IMR-90 (cell line): ENCODE results near the gene TMCO2. TPM values are rescaled to one million over a fixed set of nuclear protein-coding genes. Genes with fewer than 3 reads are reported as not detected.

Experiments
- ATAC-seq: fragments of 200-7000 bp; cut with Tn5 transposase; 2 replicates; pipeline ENCODE4 v1.9.1; 2020; ENCODE audit warnings: low read depth, mild to moderate bottlenecking, moderate library complexity
- BruUV-seq: library from RNA; stranded (reverse); fragments of 400-500 nt; replicated peaks from 2 replicates; lab custom pipeline; 2021; lab: Mats Ljungman, UMichigan
- CTCF ChIA-PET: fragments of 300-600 bp; formaldehyde crosslinking; extraction: SDS; loops from one replicate; lab custom pipeline; 2021; ENCODE audit warnings: antibody characterized with exemption; lab: Yijun Ruan, JAX
- POLR2A ChIA-PET: fragments of 300-600 bp; sonication (Branson Sonifier 250); formaldehyde crosslinking; loops from one replicate; lab custom pipeline; 2022; ENCODE audit warnings: antibody characterized with exemption; ENCODE audit not compliant: unreplicated experiment; lab: Charles Lee
- DNase-seq: peaks from one replicate; pipeline ENCODE4 v3.0.0; 2013
- H2AFZ ChIP-seq: replicated peaks from 2 replicates; pipeline ENCODE3; 2013; ENCODE audit warnings: low read length, mild to moderate bottlenecking; ENCODE audit not compliant: poor library complexity
- H2AK5ac ChIP-seq: 2 replicates; pipeline ENCODE4 v1.6.1; 2013; ENCODE audit warnings: low read depth, low read length, inconsistent platforms
- H2AK9ac ChIP-seq: replicated peaks from 2 replicates; pipeline ENCODE3; 2013; ENCODE audit warnings: mild to moderate bottlenecking, low read depth, low read length, moderate library complexity; ENCODE audit not compliant: poor library complexity
- H2BK120ac ChIP-seq: 2 replicates; pipeline ENCODE4 v1.6.1; 2013; ENCODE audit warnings: low read depth, low read length, inconsistent platforms
- H2BK15ac ChIP-seq: 3 replicates; pipeline ENCODE4 v1.6.1; 2013; ENCODE audit warnings: low read depth, low read length, inconsistent platforms
- H2BK20ac ChIP-seq: 2 replicates; pipeline ENCODE4 v1.6.1; 2013; ENCODE audit warnings: low read depth, mild to moderate bottlenecking, inconsistent platforms, low read length, moderate library complexity
- H2BK5ac ChIP-seq: 2 replicates; pipeline ENCODE4 v1.6.1; 2013; ENCODE audit warnings: mild to moderate bottlenecking, low read depth, low read length, inconsistent platforms; ENCODE audit not compliant: poor library complexity, severe bottlenecking
- H3K14ac ChIP-seq: replicated peaks from 2 replicates; pipeline ENCODE4 v1.6.1; 2013; ENCODE audit warnings: low read depth, low read length, inconsistent platforms
- H3K18ac ChIP-seq: 2 replicates; pipeline ENCODE4 v1.6.1; 2013; ENCODE audit warnings: low read depth, low read length, control low read depth
- H3K23ac ChIP-seq: 2 replicates; pipeline ENCODE4 v1.6.1; 2013; ENCODE audit warnings: low read depth, low read length, inconsistent platforms
- H3K27ac ChIP-seq: 2 replicates; pipeline ENCODE4 v1.5.1; 2013; ENCODE audit warnings: mild to moderate bottlenecking, control low read depth, low read length; ENCODE audit not compliant: insufficient read depth
- H3K27me3 ChIP-seq: 2 replicates; pipeline ENCODE4 v1.6.1; 2013; ENCODE audit warnings: low read length; ENCODE audit not compliant: control insufficient read depth, insufficient read depth
- H3K36me3 ChIP-seq: 2 replicates; pipeline ENCODE4 v1.6.1; 2013; ENCODE audit warnings: low read length, mixed read lengths; ENCODE audit not compliant: control insufficient read depth, insufficient read depth
- H3K4ac ChIP-seq: 2 replicates; pipeline ENCODE4 v1.6.1; 2013; ENCODE audit warnings: low read depth, low read length, inconsistent platforms
- H3K4me1 ChIP-seq: 2 replicates; pipeline ENCODE4 v1.6.1; 2013; ENCODE audit warnings: low read length, mixed read lengths; ENCODE audit not compliant: control insufficient read depth, insufficient read depth
- H3K4me2 ChIP-seq: 2 replicates; pipeline ENCODE4 v1.6.1; 2013; ENCODE audit warnings: low read depth, mild to moderate bottlenecking, control low read depth, low read length, moderate library complexity
- H3K4me3 ChIP-seq: 2 replicates; pipeline ENCODE4 v1.5.1; 2013; ENCODE audit warnings: low read depth, mild to moderate bottlenecking, control low read depth, low read length, moderate library complexity; ENCODE audit not compliant: insufficient read depth
- H3K56ac ChIP-seq: 2 replicates; pipeline ENCODE4 v1.6.1; 2013; ENCODE audit warnings: low read length, inconsistent platforms; ENCODE audit not compliant: insufficient read depth; ENCODE audit errors: extremely low read depth
- H3K79me1 ChIP-seq, 2 experiments: 2 replicates each; pipeline ENCODE4 v1.6.1; 2013; ENCODE audit warnings: low read length in 2 of 2, inconsistent platforms in 1 of 2, low read depth in 1 of 2
- H3K9ac ChIP-seq: 2 replicates; pipeline ENCODE4 v1.6.1; 2013; ENCODE audit warnings: low read depth, low read length, control low read depth
- H3K9me1 ChIP-seq: 2 replicates; pipeline ENCODE4 v1.6.1; 2013; ENCODE audit warnings: low read length, inconsistent platforms; ENCODE audit not compliant: insufficient read depth
- H3K9me3 ChIP-seq: 2 replicates; pipeline ENCODE4 v1.6.1; 2013; ENCODE audit warnings: low read length; ENCODE audit not compliant: control insufficient read depth, insufficient read depth
- H4K20me1 ChIP-seq: 2 replicates; pipeline ENCODE4 v1.6.1; 2013; ENCODE audit warnings: low read length, inconsistent platforms; ENCODE audit not compliant: insufficient read depth
- H4K5ac ChIP-seq: 2 replicates; pipeline ENCODE4 v1.6.1; 2013; ENCODE audit warnings: mild to moderate bottlenecking, low read depth, low read length, control low read depth
- H4K8ac ChIP-seq, 2 experiments: 2 replicates each; pipeline ENCODE4 v1.6.1; 2013; ENCODE audit warnings: low read depth in 2 of 2, low read length in 2 of 2, control low read depth in 1 of 2, inconsistent platforms in 1 of 2
- H4K91ac ChIP-seq: 2 replicates; pipeline ENCODE4 v1.6.1; 2013; ENCODE audit warnings: low read depth, low read length, inconsistent platforms; ENCODE audit not compliant: insufficient read depth
- BHLHE40 ChIP-seq: fragments of 150-350 bp; IDR thresholded peaks from 2 replicates; pipeline ENCODE4 v1.6.1; 2016; ENCODE audit warnings: mild to moderate bottlenecking, low read depth, low read length
- CTCF ChIP-seq: conservative IDR thresholded peaks from 2 replicates; pipeline ENCODE4 v1.5.1; 2012; ENCODE audit warnings: mild to moderate bottlenecking, low read depth, low read length, improper control_type of control experiment
- FOS ChIP-seq: fragments of 150-350 bp; IDR thresholded peaks from 2 replicates; pipeline ENCODE4 v1.6.1; 2016; ENCODE audit warnings: low read depth, low read length
- MAFK ChIP-seq: IDR thresholded peaks from 2 replicates; pipeline ENCODE4 v1.6.1; 2012; ENCODE audit warnings: low read depth, low read length, improper control_type of control experiment
- POLR2A ChIP-seq: IDR thresholded peaks from 2 replicates; pipeline ENCODE4 v1.6.1; 2012; ENCODE audit warnings: mild to moderate bottlenecking, low read depth, low read length
- RAD21 ChIP-seq: IDR thresholded peaks from 2 replicates; pipeline ENCODE4 v1.6.1; 2012; ENCODE audit warnings: low read length, improper control_type of control experiment
- WGBS, 2 experiments: methylation state at CpG; one replicate each; pipeline versions ENCODE4 v1.1.5 to v1.1.7; 2013; ENCODE audit warnings: missing lambda C conversion rate in 2 of 2; ENCODE audit not compliant: insufficient read length in 1 of 2; ENCODE audit errors: extremely low coverage in 2 of 2; 5-methylcytosine and 5-hydroxymethylcytosine counted together
- dilution Hi-C: fragments of 300-500 bp; cut with HindIII; formaldehyde crosslinking; loops from one replicate; pipeline ENCODE4 v1.14.3; 2018; ENCODE audit warnings: low sequenced_read_pairs; ENCODE audit not compliant: unreplicated experiment
- in situ Hi-C: fragments of 300-500 bp; cut with MboI; formaldehyde crosslinking; loops from 3 replicates; pipeline ENCODE4 v1.14.3; 2019; ENCODE audit warnings: low sequenced_read_pairs, inconsistent platforms, mixed read lengths
- intact Hi-C: fragments of 100-400 bp; cut with micrococcal nuclease; formaldehyde crosslinking; loops from 2 replicates; pipeline ENCODE4 v1.10.0; 2022
- polyA plus RNA-seq, 3 experiments: library from polyadenylated mRNA; depleted of rRNA; stranded (reverse); fragments of >200 nt; gene quantifications; 2 replicates each; pipeline ENCODE4 v1.2.3, GENCODE V29; 2012; ENCODE audit warnings: low replicate concordance in 1 of 3
- total RNA-seq: library from RNA; depleted of rRNA; stranded (reverse); fragments of >200 nt; gene quantifications from 2 replicates; pipeline ENCODE4 v1.2.3, GENCODE V29; 2012
- TF ChIP-seq, protein P1 (sequence below): fragments of 150-350 bp; IDR thresholded peaks from 2 replicates; pipeline ENCODE4 v1.6.1; 2016; ENCODE audit warnings: low read depth, mild to moderate bottlenecking, low read length, moderate library complexity, borderline replicate concordance

TMCO2 gene
- total and polyA plus RNA-seq, 2 of the 4 experiments (the other 2 are of a cell fraction) = not detected

DNA sequence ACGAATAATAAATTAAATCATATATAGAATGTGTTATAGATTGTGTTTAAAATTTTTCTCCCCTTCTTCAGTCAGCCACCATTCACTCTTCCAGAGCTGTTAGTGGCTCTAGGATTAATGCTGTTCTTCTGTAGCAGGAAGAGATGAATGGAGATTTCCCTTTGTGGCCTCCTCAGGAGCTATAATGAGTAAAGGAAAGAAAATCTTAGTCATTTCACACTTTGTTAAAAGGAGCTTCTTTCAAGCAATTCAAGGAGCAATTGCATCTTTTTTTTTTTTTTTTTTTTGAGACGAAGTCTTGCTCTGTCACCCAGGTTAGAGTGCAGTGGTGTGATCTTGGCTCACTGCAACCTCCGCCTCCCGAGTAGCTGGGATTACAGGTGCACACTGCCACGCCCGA lies 23.7 kb upstream of the TMCO2 start:
- Histone ChIP-seq H4K20me1 (no peaks in the 10 kb centered on the region; the same call in 1 of the 2 replicates), H3K79me1 (peaks cover 18 to 29% of the 10 kb centered on the region in 2 experiments), H2BK15ac (no peak overlapping the region), H3K27me3 (no peaks in the 10 kb centered on the region), H3K56ac (no peak overlapping the region), H3K9me1 (peaks cover 3% of the 10 kb centered on the region), H3K9ac (no peak overlapping the region), H4K8ac (no peak overlapping the region), H3K4me1 (peaks cover 6% of the 10 kb centered on the region), H3K27ac (no peak overlapping the region), H2BK5ac (no peak overlapping the region), H2BK20ac (no peak overlapping the region), H3K4me3 (no peak overlapping the region), H2AK5ac (no peak overlapping the region), H4K5ac (no peak overlapping the region), H3K14ac (no peak overlapping the region), H2AK9ac (no peak overlapping the region), H3K23ac (no peak overlapping the region), H2BK120ac (no peak overlapping the region), H3K4me2 (no peak overlapping the region), H3K4ac (no peak overlapping the region), H4K91ac (no peak overlapping the region), H3K9me3 (no peaks in the 10 kb centered on the region), H3K18ac (no peak overlapping the region), H2AFZ (no peak overlapping the region), H3K36me3 (peaks cover 14% of the 10 kb centered on the region)
- ChIA-PET POLR2A (interaction anchor here (0.6 kb wide), 1 partner anchor 58 kb away, joined by 3 read pairs; no protein-coding TSS in a partner anchor), CTCF (interaction anchor here (0.8 to 1.2 kb wide), 2 partner anchors 16 to 72 kb away, joined by 6 to 9 read pairs; no protein-coding TSS in a partner anchor)
- ATAC-seq (no peak), DNase-seq (no peak)
- in situ Hi-C loops (no loop called here), dilution Hi-C loops (no loop called here), intact Hi-C loops (no loop called here)
- no peak for TF ChIP-seq MAFK
- TF ChIP-seq BHLHE40 = no peak
- TF ChIP-seq CTCF = no peak
- no peak for TF ChIP-seq RAD21
- TF ChIP-seq, protein P1, sequence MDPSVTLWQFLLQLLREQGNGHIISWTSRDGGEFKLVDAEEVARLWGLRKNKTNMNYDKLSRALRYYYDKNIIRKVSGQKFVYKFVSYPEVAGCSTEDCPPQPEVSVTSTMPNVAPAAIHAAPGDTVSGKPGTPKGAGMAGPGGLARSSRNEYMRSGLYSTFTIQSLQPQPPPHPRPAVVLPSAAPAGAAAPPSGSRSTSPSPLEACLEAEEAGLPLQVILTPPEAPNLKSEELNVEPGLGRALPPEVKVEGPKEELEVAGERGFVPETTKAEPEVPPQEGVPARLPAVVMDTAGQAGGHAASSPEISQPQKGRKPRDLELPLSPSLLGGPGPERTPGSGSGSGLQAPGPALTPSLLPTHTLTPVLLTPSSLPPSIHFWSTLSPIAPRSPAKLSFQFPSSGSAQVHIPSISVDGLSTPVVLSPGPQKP = no peak
- TF ChIP-seq FOS = no peak
- TF ChIP-seq POLR2A = no peak
- no TSS peak for BruUV-seq
- no CpG with 5 or more reads among the region's 6 CpGs for WGBS, 2 experiments
